Fibroblast of lung (primary cell): ENCODE measurements around the gene MEG3. TPM values are rescaled to one million over a fixed set of nuclear protein-coding genes. Genes with fewer than 3 reads are reported as not detected.

Experiments
- DNase-seq, 2 donors: peaks; one replicate each; pipeline versions ENCODE4 v3.0.0 to v3.0.0-alpha.2; 2010; ENCODE audit warnings: low read depth in 2 of 2
- H2AFZ ChIP-seq: 2 replicates; pipeline ENCODE4 v1.5.1; 2012; ENCODE audit warnings: low read length, control low read depth, inconsistent platforms
- H3K27ac ChIP-seq: 2 replicates; pipeline ENCODE4 v1.5.1; 2011; ENCODE audit warnings: low read length, control low read depth; ENCODE audit not compliant: insufficient read depth
- H3K27me3 ChIP-seq: 2 replicates; pipeline ENCODE4 v1.5.1; 2011; ENCODE audit warnings: mild to moderate bottlenecking, low read length; ENCODE audit not compliant: control insufficient read depth, insufficient read depth
- H3K36me3 ChIP-seq: 2 replicates; pipeline ENCODE4 v1.5.1; 2011; ENCODE audit warnings: low read length; ENCODE audit not compliant: control insufficient read depth, insufficient read depth
- H3K4me1 ChIP-seq: 2 replicates; pipeline ENCODE4 v1.5.1; 2011; ENCODE audit warnings: low read length; ENCODE audit not compliant: control insufficient read depth, insufficient read depth; ENCODE audit errors: extremely low read depth
- H3K4me2 ChIP-seq: 2 replicates; pipeline ENCODE4 v1.5.1; 2011; ENCODE audit warnings: low read length, control low read depth; ENCODE audit not compliant: insufficient read depth; ENCODE audit errors: extremely low read depth
- H3K4me3 ChIP-seq, 4 experiments: fragments of 200-600 bp in 1 of 4; sonication (generic) in 1 of 4; replicated peaks in 1 of 4; 2 replicates each; pipeline ENCODE4 v1.5.1; 2011 to 2016; ENCODE audit warnings: low read length in 4 of 4, low read depth in 3 of 4, mild to moderate bottlenecking in 3 of 4, control low read depth in 2 of 4, inconsistent platforms in 1 of 4, mixed read lengths in 1 of 4; ENCODE audit not compliant: insufficient read depth in 1 of 4; ENCODE audit errors: control extremely low read depth in 1 of 4
- H3K79me2 ChIP-seq: 2 replicates; pipeline ENCODE4 v1.5.1; 2012; ENCODE audit warnings: mild to moderate bottlenecking, low read length, inconsistent platforms; ENCODE audit not compliant: control insufficient read depth, insufficient read depth
- H3K9ac ChIP-seq: 2 replicates; pipeline ENCODE4 v1.5.1; 2011; ENCODE audit warnings: mild to moderate bottlenecking, low read length, control low read depth; ENCODE audit not compliant: insufficient read depth
- H3K9me3 ChIP-seq: 2 replicates; pipeline ENCODE4 v1.5.1; 2012; ENCODE audit warnings: low read depth, low read length; ENCODE audit not compliant: control insufficient read depth, insufficient read depth
- H4K20me1 ChIP-seq: 2 replicates; pipeline ENCODE4 v1.5.1; 2011; ENCODE audit warnings: low read length; ENCODE audit not compliant: control insufficient read depth, insufficient read depth; ENCODE audit errors: extremely low read depth
- EZH2 ChIP-seq: IDR thresholded peaks from 2 replicates; pipeline ENCODE4 v1.5.1; 2012; ENCODE audit warnings: low read length, control low read depth, mild to moderate bottlenecking; ENCODE audit errors: missing control alignments
- polyA plus RNA-seq, 2 donors: library from polyadenylated mRNA; depleted of rRNA in 1 of 2; stranded (reverse) in 1 of 2; unstranded in 1 of 2; fragments of >200 nt; gene quantifications; 2 replicates each; pipeline ENCODE4 v1.2.1, GENCODE V29; 2011 to 2012; ENCODE audit warnings: missing spikeins in 1 of 2
- total RNA-seq: library from RNA; depleted of rRNA; stranded (reverse); fragments of >200 nt; gene quantifications from 2 replicates; pipeline ENCODE4 v1.2.1, GENCODE V29; 2014
- TF ChIP-seq, protein P1 (sequence below), 2 donors: IDR thresholded peaks in 1 of 2; conservative IDR thresholded peaks in 1 of 2; 1 replicate in 1 of 2; 2 replicates in 1 of 2; pipeline ENCODE4 v1.5.1; 2011 to 2012; ENCODE audit warnings: low read length in 2 of 2, control low read depth in 1 of 2, inconsistent platforms in 1 of 2, low read depth in 1 of 2, mild to moderate bottlenecking in 1 of 2

The MEG3 gene
- total and polyA plus RNA-seq, 2 donors (not counting 1 experiment from before 2014, with no cell fraction given): 104 to 182 TPM

DNA sequence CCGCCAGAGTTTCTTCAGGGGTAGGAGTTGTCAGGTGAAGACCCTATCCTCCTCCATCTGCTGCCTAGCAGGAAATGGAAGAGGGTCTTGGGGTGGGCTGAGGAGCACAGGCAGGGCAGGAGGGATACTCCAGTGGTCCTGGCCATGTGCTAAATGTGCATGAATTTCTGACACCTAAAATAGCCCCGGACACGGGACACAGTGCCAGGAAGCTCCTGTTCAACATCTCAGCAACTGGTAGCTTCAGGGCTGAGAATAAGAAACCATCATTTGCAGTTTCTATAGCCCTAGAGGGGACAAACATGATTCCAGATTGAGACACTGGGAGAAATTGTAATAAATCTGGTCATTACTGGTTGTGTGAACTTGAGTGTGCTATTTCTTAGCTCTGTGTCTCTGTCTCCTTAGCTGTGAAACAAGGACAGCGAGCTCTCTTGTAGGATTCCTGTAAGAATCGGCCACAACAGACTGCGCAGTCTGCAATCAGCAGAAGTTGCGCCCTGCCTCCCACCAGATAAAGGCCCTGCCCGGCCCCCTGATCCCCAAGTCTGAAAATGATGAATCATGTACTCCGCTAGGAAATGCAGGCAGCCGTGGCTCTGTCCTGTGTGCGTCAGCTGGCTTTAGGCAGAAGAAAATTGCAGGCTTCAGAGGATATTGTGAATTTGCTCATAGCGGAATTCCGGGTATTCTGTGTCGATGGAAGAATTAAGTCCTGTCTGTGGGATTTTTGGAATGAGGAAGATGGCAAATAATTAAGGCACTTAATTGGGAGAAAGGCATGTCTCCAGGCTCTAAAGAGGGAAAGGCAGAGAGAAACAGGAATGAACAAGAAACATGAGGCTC lies 35.2 kb upstream of the MEG3 start:
- Histone ChIP-seq H3K27me3 (peaks cover 4% of the 10 kb centered on the region), H3K27ac (no peak overlapping the region), H3K9me3 (no peaks in the 10 kb centered on the region), H3K4me2 (no peak overlapping the region), H4K20me1 (no peaks in the 10 kb centered on the region), H3K4me1 (no peaks in the 10 kb centered on the region), H3K9ac (no peak overlapping the region), H3K4me3 (no peak overlapping the region), H2AFZ (no peak overlapping the region), H3K36me3 (no peaks in the 10 kb centered on the region), H3K79me2 (no peaks in the 10 kb centered on the region)
- no peak for TF ChIP-seq EZH2
- TF ChIP-seq, protein P1, sequence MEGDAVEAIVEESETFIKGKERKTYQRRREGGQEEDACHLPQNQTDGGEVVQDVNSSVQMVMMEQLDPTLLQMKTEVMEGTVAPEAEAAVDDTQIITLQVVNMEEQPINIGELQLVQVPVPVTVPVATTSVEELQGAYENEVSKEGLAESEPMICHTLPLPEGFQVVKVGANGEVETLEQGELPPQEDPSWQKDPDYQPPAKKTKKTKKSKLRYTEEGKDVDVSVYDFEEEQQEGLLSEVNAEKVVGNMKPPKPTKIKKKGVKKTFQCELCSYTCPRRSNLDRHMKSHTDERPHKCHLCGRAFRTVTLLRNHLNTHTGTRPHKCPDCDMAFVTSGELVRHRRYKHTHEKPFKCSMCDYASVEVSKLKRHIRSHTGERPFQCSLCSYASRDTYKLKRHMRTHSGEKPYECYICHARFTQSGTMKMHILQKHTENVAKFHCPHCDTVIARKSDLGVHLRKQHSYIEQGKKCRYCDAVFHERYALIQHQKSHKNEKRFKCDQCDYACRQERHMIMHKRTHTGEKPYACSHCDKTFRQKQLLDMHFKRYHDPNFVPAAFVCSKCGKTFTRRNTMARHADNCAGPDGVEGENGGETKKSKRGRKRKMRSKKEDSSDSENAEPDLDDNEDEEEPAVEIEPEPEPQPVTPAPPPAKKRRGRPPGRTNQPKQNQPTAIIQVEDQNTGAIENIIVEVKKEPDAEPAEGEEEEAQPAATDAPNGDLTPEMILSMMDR (conservative IDR thresholded peaks at IDR 0.05 in 1 of 2, IDR thresholded peaks at IDR 0.05 in 1 of 2; ENCODE audit: low read depth in 1 of 2, low read length in 2 of 2): no peak
- DNase-seq: peak; percentile 25 to 72

DNA sequence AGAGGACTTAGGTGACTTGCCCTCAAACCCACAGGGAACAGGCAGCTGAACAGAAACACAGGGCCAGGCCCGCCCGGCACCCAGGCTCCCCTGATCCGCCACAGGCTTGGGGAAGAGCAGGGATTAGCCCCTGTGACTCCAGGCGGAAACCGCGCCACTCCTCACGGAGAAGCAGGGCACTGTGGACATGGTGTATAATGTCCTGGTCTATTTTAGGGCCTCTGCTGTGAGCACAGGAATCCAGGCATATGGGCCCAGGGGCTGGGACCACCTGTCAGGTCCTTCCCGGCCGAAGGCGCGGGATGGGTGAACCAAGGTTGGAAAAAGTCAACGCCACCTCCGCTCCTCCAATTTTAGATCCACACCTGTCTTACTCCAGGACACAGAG lies 34.6 kb upstream of the MEG3 start:
- no peak overlapping the region for H3K4me3 ChIP-seq
- TF ChIP-seq EZH2: no peak
- TF ChIP-seq, protein P1 (conservative IDR thresholded peaks at IDR 0.05 in 1 of 2, IDR thresholded peaks at IDR 0.05 in 1 of 2; ENCODE audit: low read depth in 1 of 2, low read length in 2 of 2): no peak
- no peak overlapping the region for H3K9ac ChIP-seq
- no peak for DNase-seq
- no peak overlapping the region for H3K4me2 ChIP-seq
- no peaks in the 10 kb centered on the region for H4K20me1 ChIP-seq
- H3K36me3 ChIP-seq: no peaks in the 10 kb centered on the region
- no peaks in the 10 kb centered on the region for H3K9me3 ChIP-seq
- H2AFZ ChIP-seq: no peak overlapping the region
- H3K79me2 ChIP-seq: no peaks in the 10 kb centered on the region
- no peak overlapping the region for H3K27ac ChIP-seq
- no peaks in the 10 kb centered on the region for H3K4me1 ChIP-seq
- H3K27me3 ChIP-seq: peaks cover 4% of the 10 kb centered on the region

DNA sequence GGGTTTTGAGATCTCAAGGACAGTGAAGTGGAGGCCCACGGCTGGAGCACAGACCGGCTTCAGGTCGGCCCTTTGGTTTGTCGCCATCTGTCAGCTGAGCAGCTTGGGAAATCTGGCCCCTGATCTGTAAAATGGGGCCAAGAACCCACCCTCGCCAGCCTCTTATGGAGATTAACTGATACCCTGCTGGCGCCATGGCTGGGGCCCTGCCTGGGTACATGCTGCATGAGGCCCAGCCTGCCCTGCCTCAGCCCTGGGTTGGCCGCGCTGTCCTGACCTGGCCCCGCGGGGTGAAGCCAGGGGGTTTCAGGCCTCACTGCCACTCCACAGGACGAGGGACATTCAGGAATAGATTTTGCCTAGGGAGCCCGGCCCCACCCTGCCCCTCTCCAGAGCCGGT lies 33.9 kb upstream of the MEG3 start:
- H3K9me3 ChIP-seq: no peaks in the 10 kb centered on the region
- H3K27me3 ChIP-seq: peaks cover 2% of the 10 kb centered on the region
- H3K79me2 ChIP-seq: no peaks in the 10 kb centered on the region
- H3K4me1 ChIP-seq: no peaks in the 10 kb centered on the region
- no peak for DNase-seq
- TF ChIP-seq, protein P1 (conservative IDR thresholded peaks at IDR 0.05 in 1 of 2, IDR thresholded peaks at IDR 0.05 in 1 of 2; ENCODE audit: low read depth in 1 of 2, low read length in 2 of 2): no peak
- TF ChIP-seq EZH2: no peak
- H3K4me2 ChIP-seq: no peak overlapping the region
- H3K36me3 ChIP-seq: no peaks in the 10 kb centered on the region
- H3K9ac ChIP-seq: no peak overlapping the region
- no peak overlapping the region for H2AFZ ChIP-seq
- H3K4me3 ChIP-seq: no peak overlapping the region
- H4K20me1 ChIP-seq: no peaks in the 10 kb centered on the region
- no peak overlapping the region for H3K27ac ChIP-seq
